GM19438 (cell line): ENCODE results near the gene RAB11B.
A peak's percentile ranks its signal among the peaks of the same experiment; 100 is the strongest.
"Not testable (repeated sequence)": the region's sequence is repeated elsewhere in the genome, so short reads cannot be mapped to it uniquely, and the experiment has no call there.

Experiments used
- ATAC-seq: cut with Tn5 transposase; IDR thresholded peaks from one replicate; pipeline ENCODE4 v1.9.1; 2021; ENCODE audit warnings: low read depth; ENCODE audit not compliant: unreplicated experiment

RAB11B gene

GRCh38 chr19:8393192-8393870 is 3.2 kb downstream of the RAB11B start:
- no peak for ATAC-seq

- no peak for ATAC-seq
Observed at GRCh38 chr19:8393871-8394250, 3.7 kb downstream of the RAB11B start.

- ATAC-seq = no peak
Observed at GRCh38 chr19:8395621-8396082, 5.5 kb downstream of the RAB11B start.

- no peak for ATAC-seq
Observed at GRCh38 chr19:8396185-8396562, 6.0 kb downstream of the RAB11B start.

GRCh38 chr19:8396563-8397203 is 6.5 kb downstream of the RAB11B start:
- ATAC-seq = no peak

- no peak for ATAC-seq
Observed at GRCh38 chr19:8397271-8397670, 7.1 kb downstream of the RAB11B start.

GRCh38 chr19:8397746-8398310 is 7.7 kb downstream of the RAB11B start:
- ATAC-seq = no peak

GRCh38 chr19:8398311-8398771 is 8.2 kb downstream of the RAB11B start:
- no peak for ATAC-seq

GRCh38 chr19:8399681-8400188 is 9.6 kb downstream of the RAB11B start:
- ATAC-seq = no peak

- no peak for ATAC-seq
Observed at GRCh38 chr19:8401981-8402411, 11.8 kb downstream of the RAB11B start.

GRCh38 chr19:8403098-8403819 is 13.1 kb downstream of the RAB11B start:
- ATAC-seq = no peak

GRCh38 chr19:8403820-8404109 is 13.6 kb downstream of the RAB11B start:
- ATAC-seq = no peak

- ATAC-seq = no peak
Observed at GRCh38 chr19:8404391-8405151, 14.4 kb downstream of the RAB11B start.

GRCh38 chr19:8410718-8411117 is 20.6 kb downstream of the RAB11B start:
- ATAC-seq = not testable (repeated sequence)

GRCh38 chr19:8412783-8413628 is 22.8 kb downstream of the RAB11B start, which contains the start of gene MARCHF2:
Gene MARCHF2, plus strand, starts transcription at chr19:8413305. Its CDS starts 8,536 bp downstream, at chr19:8421841.
- peak; percentile 99 for ATAC-seq

GRCh38 chr19:8413629-8413995 is 23.5 kb downstream of the RAB11B start:
- ATAC-seq = no peak

GRCh38 chr19:8416796-8417195 is 26.6 kb downstream of the RAB11B start:
- ATAC-seq = no peak

GRCh38 chr19:8421484-8422461 is 31.6 kb downstream of the RAB11B start:
- no peak for ATAC-seq
